GM21717 (cell line): ENCODE data around the gene TSPAN31.

Source experiments
- ATAC-seq: cut with Tn5 transposase; IDR thresholded peaks from one replicate; pipeline ENCODE4 v1.9.1; 2021; ENCODE audit warnings: mild to moderate bottlenecking, moderate library complexity; ENCODE audit not compliant: unreplicated experiment

Gene TSPAN31

GRCh38 chr12:57782243-57782607 lies 37.4 kb downstream of the TSPAN31 start:
- ATAC-seq: peak; percentile 7

- peak; percentile 85 for ATAC-seq
Observed at GRCh38 chr12:57782608-57783465, 38.0 kb downstream of the TSPAN31 start, which contains the start of gene TSFM. Gene TSFM, plus strand, starts transcription at chr12:57782787. Its CDS starts 15 bp downstream, at chr12:57782802.

DNA sequence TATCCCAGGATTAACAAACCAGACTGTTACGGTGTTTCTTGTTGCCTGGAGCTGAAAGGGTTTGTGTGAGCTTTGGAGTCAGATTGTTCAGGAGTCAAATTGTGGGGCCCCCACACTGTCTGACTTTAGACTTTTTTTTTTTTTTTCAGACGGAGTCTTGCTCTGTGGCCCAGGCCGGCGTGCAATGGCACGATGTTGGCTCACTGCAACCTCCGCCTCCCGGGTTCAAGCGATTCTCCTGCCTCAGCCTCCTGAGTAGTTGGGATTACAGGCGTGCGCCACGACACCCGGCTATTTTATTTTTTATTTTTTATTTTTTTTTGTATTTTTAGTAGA lies 38.6 kb downstream of the TSPAN31 start:
- no peak for ATAC-seq

DNA sequence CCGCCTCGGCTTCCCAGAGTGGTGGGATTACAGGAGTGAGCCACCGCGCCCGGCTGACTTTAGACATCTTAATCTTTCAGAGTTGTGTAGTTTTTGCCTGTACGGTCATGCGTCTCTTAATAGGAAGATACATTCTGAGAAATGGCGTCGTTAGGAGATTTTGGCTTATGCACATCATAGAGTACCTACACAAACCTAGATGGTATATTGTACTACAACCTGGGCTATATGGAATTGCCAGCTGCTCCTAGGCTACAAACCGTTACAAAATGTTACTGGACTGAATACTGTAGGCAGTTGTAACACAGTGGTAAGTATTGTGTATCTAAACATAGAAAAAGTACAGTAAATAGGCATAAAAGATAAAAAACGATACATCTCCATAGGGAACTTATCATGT lies 39.0 kb downstream of the TSPAN31 start:
- no peak for ATAC-seq

- ATAC-seq: no peak
Observed at GRCh38 chr12:57793920-57794319, 49.1 kb downstream of the TSPAN31 start.

- no peak for ATAC-seq
Observed at GRCh38 chr12:57795354-57795753, 50.5 kb downstream of the TSPAN31 start.

- no peak for ATAC-seq
Observed at GRCh38 chr12:57796996-57797395, 52.2 kb downstream of the TSPAN31 start.

- no peak for ATAC-seq
Observed at GRCh38 chr12:57797933-57798332, 53.1 kb downstream of the TSPAN31 start.
